ENCODE results near the gene RTN4IP1. TPM values are rescaled to one million over a fixed set of nuclear protein-coding genes. Genes with fewer than 3 reads are reported as not detected.

Gene RTN4IP1
- total RNA-seq, 1 experiment from 2014 or later = 12.5 TPM

- Histone ChIP-seq H3K4ac (ENCODE audit: low read depth, low read length) (no peak overlapping the region), H3K23me2 (ENCODE audit: insufficient read length, low read depth, low read length, poor library complexity, severe bottlenecking) (no peaks in the 10 kb centered on the region), H3K23ac (ENCODE audit: insufficient read length, low read depth, low read length) (no peak overlapping the region), H3K4me1 (ENCODE audit: insufficient read depth, low read length) (no peaks in the 10 kb centered on the region), H4K8ac (replicated peaks; ENCODE audit: insufficient read length, low read depth, low read length) (no peak overlapping the region), H2BK12ac (ENCODE audit: insufficient read length, low read depth, low read length) (no peak overlapping the region), H3K4me2 (ENCODE audit: insufficient read depth, insufficient read length, low read length) (no peak overlapping the region), H3K27ac (ENCODE audit: insufficient read length, low read depth, low read length) (no peak overlapping the region), H3K27me3 (ENCODE audit: insufficient read depth, low read length) (no peaks in the 10 kb centered on the region), H2BK20ac (ENCODE audit: low read depth, low read length, poor library complexity, severe bottlenecking) (no peak overlapping the region), H2BK120ac (ENCODE audit: low read depth, low read length, poor library complexity, severe bottlenecking) (no peak overlapping the region), H3K79me2 (ENCODE audit: insufficient read depth, low read length) (no peaks in the 10 kb centered on the region), H3T11ph (ENCODE audit: low read length) (no peak overlapping the region), H2AFZ (ENCODE audit: low read length) (no peak overlapping the region), H4K91ac (ENCODE audit: insufficient read length, low read depth, low read length) (no peak overlapping the region), H4K20me1 (ENCODE audit: control insufficient read depth, insufficient read depth, insufficient read length) (no peaks in the 10 kb centered on the region), H2BK15ac (ENCODE audit: low read depth, low read length) (no peak overlapping the region), H3K9ac (ENCODE audit: extremely low read depth, insufficient read length, low read length) (no peak overlapping the region), H2BK5ac (ENCODE audit: insufficient read length, low read length) (no peak overlapping the region), H4K5ac (ENCODE audit: insufficient read length, low read depth, low read length) (no peak overlapping the region), H3K9me3 (ENCODE audit: control insufficient read depth, low read depth, low read length) (no peaks in the 10 kb centered on the region), H2AK5ac (ENCODE audit: insufficient read length, low read length) (no peak overlapping the region), H3K18ac (ENCODE audit: insufficient read length, low read depth, low read length) (no peak overlapping the region), H3K79me1 (ENCODE audit: insufficient read depth, low read depth, low read length, poor library complexity, severe bottlenecking) (no peaks in the 10 kb centered on the region), H3K56ac (ENCODE audit: insufficient read length, low read depth, low read length) (no peak overlapping the region), H3K14ac (ENCODE audit: insufficient read depth, low read length) (no peak overlapping the region)
- WGBS (ENCODE audit: extremely low coverage, insufficient read length, low lambda C conversion rate) = no CpG with 5 or more reads among the region's 1 CpG
- TF ChIP-seq CTCF (conservative IDR thresholded peaks at IDR 0.05) = no peak
- no peak overlapping the region for H3K27ac Mint-ChIP-seq
- peaks cover 3 to 13% of the 10 kb centered on the region in 2 experiments for H3K4me1 Mint-ChIP-seq
- H3K27me3 Mint-ChIP-seq (ENCODE audit: low read depth) = no peaks in the 10 kb centered on the region
- DNase-seq = no peak
- H3K4me3 Mint-ChIP-seq = no peak overlapping the region
- H3K9me3 Mint-ChIP-seq = no peaks in the 10 kb centered on the region
- H3K36me3 Mint-ChIP-seq (ENCODE audit: insufficient read depth in 1 of 3, low read depth in 3 of 3) = no peaks in the 10 kb centered on the region
Measured at GRCh38 chr6:106534004-106534403, 95.3 kb downstream of the RTN4IP1 start.

Measured in H9 (cell line).